ENCODE data around the gene PCDH9. TPM values are rescaled to one million over a fixed set of nuclear protein-coding genes. Genes with fewer than 3 reads are reported as not detected.

The PCDH9 gene
- total RNA-seq, 1 donor from 2014 or later: 14.7 TPM

GRCh38 chr13:66446413-66446812, 783.7 kb downstream of the PCDH9 start:
- H3K4me3 ChIP-seq: no peak overlapping the region
- H3K27ac ChIP-seq (replicated peaks): no peak overlapping the region
- TF ChIP-seq CTCF (IDR thresholded peaks at IDR 0.05; ENCODE audit: borderline replicate concordance): no peak
- DNase-seq: no peak
- intact Hi-C loops (cut with micrococcal nuclease): no loop called here
- H3K36me3 ChIP-seq: no peaks in the 10 kb centered on the region
- no peaks in the 10 kb centered on the region for H3K27me3 ChIP-seq (ENCODE audit: low read depth)
- no peaks in the 10 kb centered on the region for H3K9me3 ChIP-seq (replicated peaks)
- H3K4me1 ChIP-seq: no peaks in the 10 kb centered on the region

- no peak for DNase-seq
- TF ChIP-seq CTCF (IDR thresholded peaks at IDR 0.05; ENCODE audit: borderline replicate concordance): no peak
- Histone ChIP-seq H3K9me3 (replicated peaks) (peaks cover under 1% of the 10 kb centered on the region), H3K27ac (replicated peaks) (no peak overlapping the region), H3K4me1 (no peaks in the 10 kb centered on the region), H3K36me3 (no peaks in the 10 kb centered on the region), H3K27me3 (ENCODE audit: low read depth) (no peaks in the 10 kb centered on the region), H3K4me3 (no peak overlapping the region)
- intact Hi-C loops (cut with micrococcal nuclease): no loop called here
These were observed 786.2 kb downstream of the PCDH9 start for GRCh38 chr13:66443926-66444325.

GRCh38 chr13:66440938-66441337, 789.2 kb downstream of the PCDH9 start:
- Histone ChIP-seq H3K4me3 (no peak overlapping the region), H3K27me3 (ENCODE audit: low read depth) (no peaks in the 10 kb centered on the region), H3K9me3 (replicated peaks) (peaks cover 11% of the 10 kb centered on the region), H3K36me3 (no peaks in the 10 kb centered on the region), H3K4me1 (no peaks in the 10 kb centered on the region), H3K27ac (replicated peaks) (no peak overlapping the region)
- intact Hi-C loops (cut with micrococcal nuclease): no loop called here
- no peak for DNase-seq
- TF ChIP-seq CTCF (IDR thresholded peaks at IDR 0.05; ENCODE audit: borderline replicate concordance): no peak

- H3K9me3 ChIP-seq (replicated peaks): no peaks in the 10 kb centered on the region
- TF ChIP-seq CTCF (IDR thresholded peaks at IDR 0.05; ENCODE audit: borderline replicate concordance): no peak
- no peak for DNase-seq
These were observed 799.4 kb downstream of the PCDH9 start for GRCh38 chr13:66430728-66431127.

GRCh38 chr13:66430269-66430668, 799.9 kb downstream of the PCDH9 start:
- TF ChIP-seq CTCF (IDR thresholded peaks at IDR 0.05; ENCODE audit: borderline replicate concordance): no peak

More at GRCh38 chr13:66430728-66431127, 799.4 kb downstream of the PCDH9 start:
- intact Hi-C loops (cut with micrococcal nuclease): no loop called here
- Histone ChIP-seq H3K36me3 (no peaks in the 10 kb centered on the region), H3K27ac (replicated peaks) (no peak overlapping the region), H3K27me3 (ENCODE audit: low read depth) (no peaks in the 10 kb centered on the region), H3K4me1 (no peaks in the 10 kb centered on the region), H3K4me3 (no peak overlapping the region)

GRCh38 chr13:66429156-66429555, 801.0 kb downstream of the PCDH9 start:
- H3K27ac ChIP-seq (replicated peaks): no peak overlapping the region
- no peaks in the 10 kb centered on the region for H3K36me3 ChIP-seq
- H3K4me1 ChIP-seq: no peaks in the 10 kb centered on the region
- no peak for DNase-seq
- TF ChIP-seq CTCF (IDR thresholded peaks at IDR 0.05; ENCODE audit: borderline replicate concordance): no peak
- no peaks in the 10 kb centered on the region for H3K27me3 ChIP-seq (ENCODE audit: low read depth)
- intact Hi-C loops (cut with micrococcal nuclease): no loop called here
- no peak overlapping the region for H3K4me3 ChIP-seq
- no peaks in the 10 kb centered on the region for H3K9me3 ChIP-seq (replicated peaks)

More at GRCh38 chr13:66430269-66430668, 799.9 kb downstream of the PCDH9 start:
- H3K27ac ChIP-seq (replicated peaks): no peak overlapping the region
- no peaks in the 10 kb centered on the region for H3K4me1 ChIP-seq
- H3K9me3 ChIP-seq (replicated peaks): no peaks in the 10 kb centered on the region
- no peaks in the 10 kb centered on the region for H3K27me3 ChIP-seq (ENCODE audit: low read depth)
- H3K4me3 ChIP-seq: no peak overlapping the region
- intact Hi-C loops (cut with micrococcal nuclease): no loop called here
- no peak for DNase-seq
- no peaks in the 10 kb centered on the region for H3K36me3 ChIP-seq
